ENCODE data around the gene BICC1.
"Not testable (repeated sequence)": the region's sequence is repeated elsewhere in the genome, so short reads cannot be mapped to it uniquely, and the experiment has no call there.

Gene BICC1

GRCh38 chr10:58565271-58565670 is 52.6 kb downstream of the BICC1 start:
- no peak for DNase-seq (ENCODE audit: low spot score)

GRCh38 chr10:58567652-58568051 is 55.0 kb downstream of the BICC1 start:
- no peak for DNase-seq (ENCODE audit: low spot score)

GRCh38 chr10:58568428-58568935 is 55.8 kb downstream of the BICC1 start:
- DNase-seq (ENCODE audit: low spot score): no peak

- no peak for DNase-seq (ENCODE audit: low spot score)
Measured at GRCh38 chr10:58570307-58570723, 57.6 kb downstream of the BICC1 start.

GRCh38 chr10:58570979-58571378 is 58.3 kb downstream of the BICC1 start:
- DNase-seq (ENCODE audit: low spot score): no peak

- no peak for DNase-seq (ENCODE audit: low spot score)
Measured at GRCh38 chr10:58573144-58573543, 60.5 kb downstream of the BICC1 start.

- DNase-seq (ENCODE audit: low spot score): no peak
Measured at GRCh38 chr10:58574058-58574457, 61.4 kb downstream of the BICC1 start.

GRCh38 chr10:58575491-58575890 is 62.8 kb downstream of the BICC1 start:
- no peak for DNase-seq (ENCODE audit: low spot score)

GRCh38 chr10:58576751-58577436 is 64.2 kb downstream of the BICC1 start:
- DNase-seq (ENCODE audit: low spot score): no peak

GRCh38 chr10:58577437-58577777 is 64.7 kb downstream of the BICC1 start:
- no peak for DNase-seq (ENCODE audit: low spot score)

- no peak for DNase-seq (ENCODE audit: low spot score)
Measured at GRCh38 chr10:58578366-58578765, 65.7 kb downstream of the BICC1 start.

GRCh38 chr10:58579011-58579655 is 66.5 kb downstream of the BICC1 start:
- no peak for DNase-seq (ENCODE audit: low spot score)

- DNase-seq (ENCODE audit: low spot score): no peak
Measured at GRCh38 chr10:58582045-58582444, 69.4 kb downstream of the BICC1 start.

- no peak for DNase-seq (ENCODE audit: low spot score)
Measured at GRCh38 chr10:58585435-58585834, 72.8 kb downstream of the BICC1 start.

- no peak for DNase-seq (ENCODE audit: low spot score)
Measured at GRCh38 chr10:58586282-58587245, 73.9 kb downstream of the BICC1 start.

- DNase-seq (ENCODE audit: low spot score): no peak
Measured at GRCh38 chr10:58587676-58588075, 75.0 kb downstream of the BICC1 start.

GRCh38 chr10:58588673-58589265 is 76.1 kb downstream of the BICC1 start:
- DNase-seq (ENCODE audit: low spot score): peak; percentile 62

GRCh38 chr10:58590152-58590840 is 77.6 kb downstream of the BICC1 start:
- DNase-seq (ENCODE audit: low spot score): no peak

- DNase-seq (ENCODE audit: low spot score): no peak
Measured at GRCh38 chr10:58590924-58591323, 78.3 kb downstream of the BICC1 start.

- DNase-seq (ENCODE audit: low spot score): no peak
Measured at GRCh38 chr10:58593008-58593407, 80.3 kb downstream of the BICC1 start.

GRCh38 chr10:58597211-58597610 is 84.5 kb downstream of the BICC1 start:
- DNase-seq (ENCODE audit: low spot score): not testable (repeated sequence)
